Measurements from ENCODE around the gene PRRG3. TPM values are rescaled to one million over a fixed set of nuclear protein-coding genes. Genes with fewer than 3 reads are reported as not detected.

Gene PRRG3
- total RNA-seq, 2 donors from 2014 or later, result not detected

- H3K36me3 Mint-ChIP-seq (ENCODE audit: low read depth), result no peaks in the 10 kb centered on the region
Measured at GRCh38 chrX:151743651-151744470, 48.6 kb downstream of the PRRG3 start.

GRCh38 chrX:151745651-151746050, 50.4 kb downstream of the PRRG3 start:
- Mint-ChIP-seq H3K4me3 (no peak overlapping the region), H3K4me1 (no peaks in the 10 kb centered on the region), H3K36me3 (ENCODE audit: low read depth) (no peaks in the 10 kb centered on the region), H3K9me3 (no peaks in the 10 kb centered on the region), H3K27me3 (peaks cover 3% of the 10 kb centered on the region), H3K27ac (no peak overlapping the region)
- no peak for ATAC-seq (replicated peaks)

More at GRCh38 chrX:151743651-151744470, 48.6 kb downstream of the PRRG3 start:
- ATAC-seq (replicated peaks), result no peak
- no peak overlapping the region for H3K4me3 Mint-ChIP-seq
- H3K9me3 Mint-ChIP-seq, result no peaks in the 10 kb centered on the region
- H3K27ac Mint-ChIP-seq, result no peak overlapping the region
- no peaks in the 10 kb centered on the region for H3K4me1 Mint-ChIP-seq
- H3K27me3 Mint-ChIP-seq, result no peaks in the 10 kb centered on the region

- ATAC-seq (replicated peaks), result no peak
- Mint-ChIP-seq H3K4me3 (no peak overlapping the region), H3K36me3 (ENCODE audit: low read depth) (no peaks in the 10 kb centered on the region), H3K27ac (no peak overlapping the region), H3K9me3 (no peaks in the 10 kb centered on the region), H3K4me1 (no peaks in the 10 kb centered on the region), H3K27me3 (peaks cover 11% of the 10 kb centered on the region)
Measured at GRCh38 chrX:151746502-151746901, 51.2 kb downstream of the PRRG3 start.

GRCh38 chrX:151750511-151750910, 55.3 kb downstream of the PRRG3 start:
- H3K27ac Mint-ChIP-seq, result no peak overlapping the region
- no peaks in the 10 kb centered on the region for H3K4me1 Mint-ChIP-seq
- no peaks in the 10 kb centered on the region for H3K36me3 Mint-ChIP-seq (ENCODE audit: low read depth)
- ATAC-seq (replicated peaks), result no peak
- peaks cover 12% of the 10 kb centered on the region for H3K27me3 Mint-ChIP-seq
- H3K9me3 Mint-ChIP-seq, result no peaks in the 10 kb centered on the region
- no peak overlapping the region for H3K4me3 Mint-ChIP-seq

GRCh38 chrX:151752847-151753246, 57.6 kb downstream of the PRRG3 start:
- Mint-ChIP-seq H3K4me1 (no peaks in the 10 kb centered on the region), H3K27me3 (peaks cover 18% of the 10 kb centered on the region), H3K27ac (no peak overlapping the region), H3K9me3 (no peaks in the 10 kb centered on the region), H3K36me3 (ENCODE audit: low read depth) (no peaks in the 10 kb centered on the region), H3K4me3 (no peak overlapping the region)
- no peak for ATAC-seq (replicated peaks)

- Mint-ChIP-seq H3K9me3 (no peaks in the 10 kb centered on the region), H3K27me3 (peaks cover 22% of the 10 kb centered on the region), H3K4me3 (no peak overlapping the region), H3K36me3 (ENCODE audit: low read depth) (no peaks in the 10 kb centered on the region), H3K27ac (no peak overlapping the region), H3K4me1 (no peaks in the 10 kb centered on the region)
- no peak for ATAC-seq (replicated peaks)
Measured at GRCh38 chrX:151753313-151754046, 58.2 kb downstream of the PRRG3 start.

- H3K27ac Mint-ChIP-seq, result no peak overlapping the region
- ATAC-seq (replicated peaks), result no peak
- H3K36me3 Mint-ChIP-seq (ENCODE audit: low read depth), result no peaks in the 10 kb centered on the region
- H3K27me3 Mint-ChIP-seq, result peaks cover 22% of the 10 kb centered on the region
- no peak overlapping the region for H3K4me3 Mint-ChIP-seq
- no peaks in the 10 kb centered on the region for H3K4me1 Mint-ChIP-seq
- no peaks in the 10 kb centered on the region for H3K9me3 Mint-ChIP-seq
Measured at GRCh38 chrX:151754047-151754429, 58.8 kb downstream of the PRRG3 start.

GRCh38 chrX:151754641-151755215, 59.5 kb downstream of the PRRG3 start:
- no peak for ATAC-seq (replicated peaks)
- no peaks in the 10 kb centered on the region for H3K36me3 Mint-ChIP-seq (ENCODE audit: low read depth)
- H3K9me3 Mint-ChIP-seq, result no peaks in the 10 kb centered on the region
- peaks cover 22% of the 10 kb centered on the region for H3K27me3 Mint-ChIP-seq
- H3K4me1 Mint-ChIP-seq, result no peaks in the 10 kb centered on the region
- H3K4me3 Mint-ChIP-seq, result no peak overlapping the region
- H3K27ac Mint-ChIP-seq, result no peak overlapping the region

Other genes with a start within 250 kb of the PRRG3 start
- gene PASD1, start 131.8 kb upstream of the PRRG3 start, total RNA-seq, result not detected
- gene FATE1, start 20.6 kb downstream of the PRRG3 start, total RNA-seq, result not detected
- gene CNGA2, start 39.3 kb downstream of the PRRG3 start, total RNA-seq, result not detected
- not detected for gene MAGEA4, start 217.4 kb downstream of the PRRG3 start, total RNA-seq